Natural killer cell (primary cell): ENCODE measurements around the gene DHRS7. TPM values are rescaled to one million over a fixed set of nuclear protein-coding genes. Genes with fewer than 3 reads are reported as not detected.
"Not testable (repeated sequence)": the region's sequence is repeated elsewhere in the genome, so short reads cannot be mapped to it uniquely, and the experiment has no call there.

Experiments
- ATAC-seq, 3 donors: fragments of 150-1000 bp in 2 of 3; fragments of 200-7000 bp in 1 of 3; cut with Tn5 transposase; 1 replicate in 1 of 3; 2 replicates in 2 of 3; pipeline ENCODE4 v1.10.0; 2021; ENCODE audit warnings: mild to moderate bottlenecking in 2 of 3, moderate library complexity in 2 of 3
- DNase-seq, 2 donors: peaks; one replicate each; pipeline versions ENCODE4 v3.0.0 to v3.0.0-alpha.2; 2013 to 2021; ENCODE audit warnings: mixed read lengths in 1 of 2
- H3K27ac ChIP-seq: one replicate; pipeline ENCODE4 v1.5.1; 2013; ENCODE audit warnings: mild to moderate bottlenecking, low read length
- H3K27me3 ChIP-seq: one replicate; pipeline ENCODE4 v1.6.1; 2013; ENCODE audit warnings: low read length; ENCODE audit not compliant: control insufficient read depth, insufficient read depth
- H3K36me3 ChIP-seq: one replicate; pipeline ENCODE4 v1.6.1; 2013; ENCODE audit warnings: low read length; ENCODE audit not compliant: control insufficient read depth, insufficient read depth
- H3K4me1 ChIP-seq: one replicate; pipeline ENCODE4 v1.6.1; 2013; ENCODE audit warnings: low read length; ENCODE audit not compliant: control insufficient read depth, insufficient read depth
- H3K4me3 ChIP-seq: one replicate; pipeline ENCODE4 v1.5.1; 2013; ENCODE audit warnings: low read length
- H3K9me3 ChIP-seq: one replicate; pipeline ENCODE4 v1.6.1; 2013; ENCODE audit warnings: low read length; ENCODE audit not compliant: control insufficient read depth, insufficient read depth
- H3K27ac Mint-ChIP-seq, 2 donors: one replicate each; pipeline ENCODE4 v1.8.0; 2022; ENCODE audit warnings: mild to moderate bottlenecking in 2 of 2, mixed read lengths in 2 of 2, moderate library complexity in 1 of 2
- H3K27me3 Mint-ChIP-seq, 2 donors: one replicate each; pipeline ENCODE4 v1.8.0; 2022; ENCODE audit warnings: low read depth in 2 of 2, mixed read lengths in 2 of 2
- H3K36me3 Mint-ChIP-seq: one replicate; pipeline ENCODE4 v1.8.0; 2022; ENCODE audit warnings: mixed read lengths
- H3K4me1 Mint-ChIP-seq, 2 donors: one replicate each; pipeline ENCODE4 v1.8.0; 2022; ENCODE audit warnings: mixed read lengths in 2 of 2
- H3K4me3 Mint-ChIP-seq: one replicate; pipeline ENCODE4 v1.8.0; 2022; ENCODE audit warnings: mild to moderate bottlenecking, moderate library complexity, mixed read lengths
- H3K9me3 Mint-ChIP-seq, 2 donors: one replicate each; pipeline ENCODE4 v1.8.0; 2022; ENCODE audit warnings: mixed read lengths in 2 of 2
- CTCF ChIP-seq: fragments of 200-600 bp; IDR thresholded peaks from one replicate; pipeline ENCODE4 v1.8.0; 2022; ENCODE audit warnings: antibody characterized with exemption
- WGBS: methylation state at CpG from one replicate; pipeline ENCODE4 v1.1.7; 2013; ENCODE audit warnings: missing lambda C conversion rate; ENCODE audit not compliant: insufficient coverage; 5-methylcytosine and 5-hydroxymethylcytosine counted together
- intact Hi-C: fragments of 100-400 bp; cut with micrococcal nuclease; formaldehyde crosslinking; loops from one replicate; pipeline ENCODE4 v1.14.2; 2022
- total RNA-seq, 4 donors: library from RNA; stranded (reverse); fragments of 120-200 nt in 1 of 4; gene quantifications; one replicate each; pipeline versions ENCODE4 v1.2.3 to v1.2.4, GENCODE V29; 2013 to 2022

DHRS7 gene
- total RNA-seq, 3 donors from 2014 or later (not counting 1 experiment from before 2014, with no cell fraction given) = 115 to 139 (median 126) TPM

- TF ChIP-seq CTCF = no peak
- H3K36me3 Mint-ChIP-seq = no peaks in the 10 kb centered on the region
- no peak for ATAC-seq
- Histone ChIP-seq H3K4me3 (no peak overlapping the region), H3K9me3 (no peaks in the 10 kb centered on the region), H3K27ac (no peak overlapping the region), H3K36me3 (peaks cover 12% of the 10 kb centered on the region), H3K27me3 (no peaks in the 10 kb centered on the region), H3K4me1 (peaks cover 7% of the 10 kb centered on the region)
- intact Hi-C loops = no loop called here
- peak overlapping the region; percentile 5 to 55 for H3K27ac Mint-ChIP-seq
- no peaks in the 10 kb centered on the region for H3K9me3 Mint-ChIP-seq
- no CpG with 5 or more reads among the region's 1 CpG for WGBS
- no peaks in the 10 kb centered on the region for H3K27me3 Mint-ChIP-seq
- H3K4me1 Mint-ChIP-seq = peaks cover 69 to 71% of the 10 kb centered on the region in 2 donors
- H3K4me3 Mint-ChIP-seq = no peak overlapping the region
- DNase-seq = no peak
Observed at GRCh38 chr14:60101786-60102185, 63.4 kb downstream of the DHRS7 start.

- H3K9me3 ChIP-seq, H3K9me3 Mint-ChIP-seq, H3K4me1 ChIP-seq, H3K27me3 Mint-ChIP-seq, DNase-seq, H3K4me3 ChIP-seq, H3K36me3 Mint-ChIP-seq, intact Hi-C loops, H3K27me3 ChIP-seq: not testable (repeated sequence)
- Mint-ChIP-seq H3K4me3 (peak overlapping the region; percentile 78), H3K27ac (peak overlapping the region; percentile 86 to 94), H3K4me1 (peaks cover 67 to 71% of the 10 kb centered on the region in 2 donors)
- WGBS = 77% methylated on average over 6 of the region's 7 CpGs
- Histone ChIP-seq H3K36me3 (peaks cover 12% of the 10 kb centered on the region), H3K27ac (peak overlapping the region; percentile 47)
- peak; percentile 50 to 78 (median 77) for ATAC-seq
Observed at GRCh38 chr14:60099855-60100254, 65.3 kb downstream of the DHRS7 start.

- Histone ChIP-seq H3K27ac (no peak overlapping the region), H3K36me3 (peaks cover 12% of the 10 kb centered on the region), H3K4me1 (peaks cover 17% of the 10 kb centered on the region), H3K4me3 (no peak overlapping the region), H3K9me3 (no peaks in the 10 kb centered on the region), H3K27me3 (no peaks in the 10 kb centered on the region)
- DNase-seq = no peak
- no peak for TF ChIP-seq CTCF
- Mint-ChIP-seq H3K36me3 (no peaks in the 10 kb centered on the region), H3K27me3 (no peaks in the 10 kb centered on the region), H3K9me3 (no peaks in the 10 kb centered on the region), H3K4me1 (peaks cover 76 to 81% of the 10 kb centered on the region in 2 donors), H3K27ac (peak overlapping the region; percentile 86 to 94), H3K4me3 (no peak overlapping the region)
- intact Hi-C loops = no loop called here
- no peak for ATAC-seq
- 94% methylated on average over 6 of the region's 6 CpGs for WGBS
Observed at GRCh38 chr14:60097974-60098373, 67.2 kb downstream of the DHRS7 start.

- Mint-ChIP-seq H3K36me3 (no peaks in the 10 kb centered on the region), H3K9me3 (no peaks in the 10 kb centered on the region), H3K27ac (peak overlapping the region; percentile 94 to 96), H3K27me3 (no peaks in the 10 kb centered on the region), H3K4me3 (peak overlapping the region; percentile 26), H3K4me1 (peaks cover 71 to 77% of the 10 kb centered on the region in 2 donors)
- no peak for TF ChIP-seq CTCF
- Histone ChIP-seq H3K27me3 (no peaks in the 10 kb centered on the region), H3K4me1 (peaks cover 27% of the 10 kb centered on the region), H3K27ac (no peak overlapping the region), H3K4me3 (no peak overlapping the region), H3K9me3 (no peaks in the 10 kb centered on the region), H3K36me3 (peaks cover 12% of the 10 kb centered on the region)
- ATAC-seq = no peak
- WGBS = 59% methylated on average over 3 of the region's 3 CpGs
- DNase-seq = no peak
- intact Hi-C loops = no loop called here
Observed at GRCh38 chr14:60095781-60096450, 69.3 kb downstream of the DHRS7 start.
